ENCODE data around the gene KIAA1328.
"Not testable (repeated sequence)": the region's sequence is repeated elsewhere in the genome, so short reads cannot be mapped to it uniquely, and the experiment has no call there.

The KIAA1328 gene

DNA sequence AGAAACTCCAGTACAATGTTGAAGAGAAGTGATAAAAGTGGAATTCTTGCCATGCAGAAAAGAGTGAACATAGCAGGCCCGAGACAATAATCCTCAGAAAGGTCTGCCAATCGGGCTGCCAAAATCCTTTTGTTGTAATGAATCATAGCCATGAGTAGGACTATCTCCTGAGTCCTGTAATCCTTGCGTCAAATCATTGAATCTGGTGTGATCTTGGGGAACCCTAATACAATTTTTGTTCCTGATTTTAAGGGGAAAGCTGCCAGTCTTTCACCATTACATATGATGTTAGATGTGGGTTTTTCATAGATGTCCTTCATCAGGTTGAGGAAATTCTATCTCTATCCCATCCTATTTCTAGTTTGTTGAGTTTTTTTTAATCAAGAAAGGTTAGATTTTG is 2.4 kb upstream of the KIAA1328 start:
- no peak for DNase-seq

DNA sequence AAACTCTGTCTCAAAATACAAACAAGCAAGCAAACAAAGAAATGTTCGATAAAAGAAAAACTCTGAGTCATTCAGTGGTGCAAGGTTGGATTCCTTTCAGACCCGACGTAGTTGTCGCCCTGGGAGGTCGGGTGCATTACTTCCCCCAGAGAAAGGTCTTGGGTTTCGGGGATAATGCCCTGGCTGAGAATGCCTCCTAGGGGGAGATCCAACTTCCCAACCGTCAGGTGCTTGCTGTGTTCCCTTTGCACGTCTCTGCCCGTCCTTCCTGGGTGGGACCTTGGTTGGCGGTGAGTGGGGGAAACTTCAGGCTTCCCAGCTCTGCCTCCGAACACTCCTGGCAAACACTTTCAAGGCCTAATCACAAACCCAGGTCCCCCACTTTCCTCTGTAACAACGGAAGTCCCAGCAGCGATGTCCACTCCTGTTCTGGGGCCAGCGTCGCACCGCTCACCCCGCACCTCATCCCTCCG is 734 bp upstream of the KIAA1328 start:
- peak; percentile 17 for DNase-seq

- no peak for DNase-seq
Measured at GRCh38 chr18:36829362-36830157, 633 bp downstream of the KIAA1328 start.

- no peak for DNase-seq
Measured at GRCh38 chr18:36830158-36830495, 1.2 kb downstream of the KIAA1328 start.

DNA sequence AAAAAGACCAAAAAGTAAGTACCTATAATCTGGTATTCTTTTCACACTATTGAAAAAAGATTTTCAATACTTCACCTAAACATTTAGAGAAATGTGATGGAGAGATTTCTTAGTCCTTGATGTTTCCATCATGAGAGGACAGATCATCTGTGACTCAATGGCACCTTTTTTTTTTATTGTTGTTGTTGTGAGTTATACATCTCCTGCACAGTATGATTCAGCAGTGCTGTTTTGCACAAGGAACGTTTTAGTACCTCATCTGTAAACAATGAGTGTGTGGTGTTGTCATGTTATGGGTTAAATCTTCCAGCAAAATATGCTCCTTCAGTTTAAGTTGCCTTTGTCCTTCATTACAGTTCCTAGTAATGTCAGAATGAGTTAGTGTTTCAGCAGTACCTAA is 2.2 kb downstream of the KIAA1328 start:
- no peak for DNase-seq

DNA sequence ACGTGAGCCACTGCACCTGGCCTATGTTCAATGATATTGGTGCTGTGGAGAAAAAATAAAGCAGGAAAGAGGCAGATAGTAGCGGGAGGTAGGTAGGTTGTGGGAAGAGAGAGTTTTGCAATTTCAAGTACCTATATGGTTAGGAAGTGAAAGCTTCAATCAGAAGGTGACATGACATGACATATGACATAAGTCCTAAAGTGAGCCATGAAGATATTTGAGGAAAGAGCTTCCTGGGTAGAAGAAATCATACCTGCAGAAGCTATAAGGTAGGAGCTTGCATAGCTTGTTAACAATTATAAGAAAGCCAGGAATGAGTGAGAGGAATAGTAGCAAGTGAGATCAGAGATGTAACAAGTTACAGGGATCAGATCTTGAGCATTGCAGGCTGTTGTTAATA is 4.2 kb downstream of the KIAA1328 start:
- no peak for DNase-seq

- DNase-seq = no peak
Measured at GRCh38 chr18:36835927-36836326, 7.0 kb downstream of the KIAA1328 start.

DNA sequence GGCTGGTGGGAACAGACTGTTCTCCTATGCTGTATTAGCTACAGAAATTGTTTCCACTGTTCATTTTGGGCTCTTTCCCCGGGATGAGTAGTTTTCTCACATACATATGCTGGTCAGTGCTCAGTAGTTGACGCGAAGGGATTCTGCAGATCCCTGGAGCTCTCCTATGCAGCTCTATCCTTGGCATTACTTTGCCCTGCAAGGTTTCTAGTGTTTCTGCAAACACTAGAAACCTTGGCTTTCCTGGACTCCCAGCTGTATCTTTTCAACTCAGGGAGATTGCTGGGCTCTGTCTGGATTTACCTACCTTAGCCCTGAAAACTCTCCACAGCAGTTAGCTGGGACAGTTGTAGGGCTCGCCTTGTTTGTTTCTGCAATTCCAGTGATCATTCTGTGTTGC is 10.9 kb downstream of the KIAA1328 start:
- no peak for DNase-seq

GRCh38 chr18:36843199-36843598 is 14.3 kb downstream of the KIAA1328 start:
- no peak for DNase-seq

DNA sequence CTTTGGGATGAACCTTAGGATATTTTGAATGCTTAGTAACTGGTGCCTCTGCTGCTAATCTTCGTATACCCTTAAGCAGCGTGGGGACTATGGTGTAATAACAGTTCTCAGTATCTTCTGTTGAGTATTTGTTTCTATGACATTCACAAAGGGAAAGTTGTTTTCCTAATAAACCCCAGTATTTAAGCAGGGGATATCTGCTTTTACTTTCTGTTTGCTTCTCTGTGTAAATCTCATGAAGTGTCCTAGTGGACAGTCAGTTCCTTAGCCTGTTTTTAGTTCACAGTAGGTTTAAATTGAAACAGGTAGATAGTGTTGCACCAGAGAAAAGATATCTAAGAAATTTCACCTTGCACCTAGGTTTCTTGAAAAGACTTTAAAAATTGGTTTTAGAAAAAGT is 14.9 kb downstream of the KIAA1328 start:
- no peak for DNase-seq

- DNase-seq = no peak
Measured at GRCh38 chr18:36848609-36849008, 19.7 kb downstream of the KIAA1328 start.

- no peak for DNase-seq
Measured at GRCh38 chr18:36849288-36850006, 20.5 kb downstream of the KIAA1328 start.

GRCh38 chr18:36850527-36851201 is 21.7 kb downstream of the KIAA1328 start:
- no peak for DNase-seq

DNA sequence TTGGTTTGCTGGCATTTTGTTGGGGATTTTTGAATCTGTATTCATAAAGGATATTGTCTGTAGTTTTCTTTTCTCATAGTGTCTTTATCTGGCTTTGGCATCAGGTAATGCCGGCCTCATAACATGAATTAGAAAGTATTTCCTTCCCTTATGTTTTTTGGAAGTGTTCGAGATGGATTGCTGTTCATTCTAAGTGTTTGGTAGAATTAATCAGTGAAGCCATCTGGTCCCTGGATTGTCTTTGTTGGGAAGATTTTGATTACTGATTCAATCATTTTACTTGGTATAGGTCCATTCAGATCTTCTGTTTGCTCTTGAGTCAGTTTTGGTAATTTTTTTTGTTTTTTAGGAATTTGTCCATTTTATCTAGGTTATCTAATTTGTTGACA is 22.3 kb downstream of the KIAA1328 start:
- DNase-seq = no peak

DNA sequence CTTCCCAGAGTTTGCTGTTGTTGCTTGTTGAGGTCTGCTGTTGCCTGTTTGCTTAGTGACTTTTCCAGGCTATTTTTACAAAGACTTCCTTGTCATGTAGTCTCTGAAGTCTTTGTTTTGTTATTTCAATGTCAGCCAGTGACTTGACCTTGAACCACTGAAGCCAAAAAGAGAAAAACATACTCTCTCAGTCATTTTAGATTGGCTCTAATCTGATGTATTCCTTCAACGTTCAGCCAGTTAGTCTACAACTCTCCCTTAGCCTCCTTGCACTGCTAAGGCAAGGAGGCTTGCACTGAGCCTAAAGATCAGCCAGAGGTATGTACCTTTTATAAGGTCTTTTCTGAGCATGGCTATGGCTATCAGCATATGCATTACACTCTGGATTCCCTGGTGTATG is 27.9 kb downstream of the KIAA1328 start:
- DNase-seq = no peak

DNA sequence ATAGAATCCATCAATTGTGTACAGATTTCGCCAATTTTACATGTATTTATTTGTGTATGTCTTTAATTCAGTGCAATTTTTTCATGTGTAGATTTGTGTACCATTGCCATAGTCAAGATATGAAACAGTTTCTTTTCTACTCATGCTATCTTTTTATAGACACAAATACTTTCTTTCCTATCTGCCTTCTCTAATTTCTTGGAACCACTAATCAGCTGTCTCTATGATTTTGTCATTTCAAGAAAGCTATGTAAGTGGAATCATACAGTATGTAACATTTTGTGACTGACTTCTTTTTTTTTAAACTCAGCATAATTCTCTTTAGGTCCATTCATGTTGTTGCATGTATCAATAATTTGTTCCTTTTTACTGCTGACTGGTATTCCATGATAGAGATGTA is 33.3 kb downstream of the KIAA1328 start:
- DNase-seq = no peak

DNA sequence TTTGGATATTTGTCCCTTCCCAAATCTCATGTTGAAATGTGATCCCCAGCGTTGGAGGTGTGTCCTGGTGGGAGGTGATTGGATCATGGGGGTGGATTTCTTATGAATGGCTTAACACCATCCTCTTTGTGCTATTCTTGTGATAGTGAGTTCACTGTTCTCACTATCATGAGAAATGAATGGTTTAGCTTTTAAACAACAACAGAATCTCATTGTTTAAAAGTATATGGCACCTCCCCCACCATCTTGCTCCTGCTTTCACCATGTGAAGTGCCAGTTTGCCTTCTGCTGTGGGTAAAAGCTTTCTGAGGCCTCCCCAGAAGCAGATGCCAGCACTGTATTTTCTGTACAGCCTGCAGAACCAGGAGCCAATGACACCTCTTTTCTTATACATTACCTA is 38.1 kb downstream of the KIAA1328 start:
- DNase-seq = no peak

DNA sequence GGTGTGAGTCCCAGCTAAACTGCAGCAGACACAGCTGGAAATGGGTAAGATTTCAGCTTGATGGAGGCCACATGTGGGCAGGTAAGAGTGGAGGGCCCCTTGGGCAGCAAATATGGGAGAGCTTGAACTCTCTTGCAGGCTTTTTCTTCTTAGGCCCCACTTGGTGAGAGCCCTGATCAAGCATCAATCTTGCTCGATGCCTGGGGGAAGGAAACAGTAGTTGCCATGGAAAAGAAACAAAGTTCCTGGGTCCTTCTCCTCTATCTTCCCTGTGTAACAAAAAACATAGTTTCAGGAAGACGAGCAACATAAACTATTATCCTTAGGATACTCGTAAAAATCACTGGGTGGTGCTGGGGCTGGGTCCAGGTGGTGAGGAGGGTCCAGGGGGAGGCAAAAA is 42.9 kb downstream of the KIAA1328 start:
- DNase-seq = no peak

GRCh38 chr18:36872329-36872728 is 43.4 kb downstream of the KIAA1328 start:
- no peak for DNase-seq

DNA sequence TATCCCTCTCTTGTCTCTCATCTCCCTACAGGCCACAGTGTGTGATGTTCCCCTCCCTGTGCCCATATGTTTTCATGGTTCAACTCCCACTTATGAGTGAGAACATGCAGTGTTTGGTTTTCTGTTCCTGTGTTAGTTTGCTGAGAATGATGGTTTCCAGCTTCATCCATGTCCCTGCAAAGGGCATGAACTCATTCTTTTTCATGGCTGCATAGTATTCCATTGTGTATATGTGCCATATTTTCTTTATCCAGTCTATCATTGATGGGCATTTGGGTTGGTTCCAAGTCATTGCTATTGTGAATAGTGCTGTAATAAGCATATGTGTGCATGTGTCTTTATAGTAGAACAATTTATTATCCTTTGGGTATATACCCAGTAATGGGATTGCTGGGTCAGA is 44.9 kb downstream of the KIAA1328 start:
- DNase-seq = not testable (repeated sequence)

DNA sequence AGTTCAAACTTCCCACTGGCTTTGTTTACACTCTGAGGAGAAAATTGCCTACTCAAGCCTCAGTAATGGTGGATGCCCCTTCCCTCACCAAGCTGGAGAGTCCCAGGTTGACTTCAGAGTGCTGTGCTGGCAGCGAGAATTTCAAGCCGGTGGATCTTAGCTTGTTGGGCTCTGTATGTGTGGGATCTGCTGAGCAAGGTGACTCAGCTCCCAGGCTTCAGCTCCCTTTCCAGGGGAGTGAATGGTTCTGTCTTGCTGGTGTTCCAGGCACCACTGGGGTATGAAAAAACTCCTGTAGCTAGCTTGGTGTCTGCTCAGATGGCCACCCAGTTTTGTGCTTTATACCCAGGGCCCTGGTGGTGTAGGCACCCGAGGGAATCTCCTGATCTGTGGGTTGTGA is 50.9 kb downstream of the KIAA1328 start:
- not testable (repeated sequence) for DNase-seq

DNA sequence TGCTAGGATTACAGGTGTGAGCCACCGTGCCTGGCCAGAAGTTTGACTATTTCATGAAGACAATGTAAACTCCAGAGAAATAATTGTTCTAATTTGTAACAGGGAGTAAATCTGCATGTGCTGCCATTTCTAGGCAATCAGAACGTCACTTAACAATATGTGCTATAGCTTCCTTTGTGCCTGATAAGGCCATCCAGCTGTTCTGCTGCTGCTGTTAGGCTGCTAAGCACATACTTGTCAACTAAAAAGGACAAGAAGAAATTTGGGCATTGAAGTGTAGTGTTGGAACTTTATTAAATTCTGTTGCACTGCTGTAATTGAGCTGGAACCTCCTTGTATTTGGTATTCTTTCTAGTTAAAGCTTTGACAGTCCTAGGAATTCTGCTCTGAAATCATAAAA is 57.1 kb downstream of the KIAA1328 start:
- DNase-seq = no peak

DNA sequence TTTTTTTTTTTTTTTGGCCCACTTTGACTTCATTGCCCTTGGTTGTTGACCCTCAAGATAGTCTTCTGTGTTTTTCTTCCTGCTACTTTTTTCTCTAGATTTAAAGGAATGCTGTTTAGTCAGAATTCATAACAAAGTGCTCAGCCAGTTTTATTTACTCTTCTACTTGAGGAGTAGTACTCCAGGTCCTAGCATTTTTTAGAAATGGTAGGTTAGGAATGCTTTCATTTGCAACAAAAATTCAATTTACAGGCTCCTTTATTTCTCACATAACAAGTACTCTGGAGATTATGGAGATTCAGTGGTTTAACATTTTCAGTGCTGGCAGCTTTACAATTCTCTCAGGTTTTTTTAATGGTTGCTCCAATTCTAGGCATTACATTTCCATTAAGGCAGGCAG is 58.2 kb downstream of the KIAA1328 start:
- no peak for DNase-seq

GRCh38 chr18:36887864-36888263 is 58.9 kb downstream of the KIAA1328 start:
- no peak for DNase-seq
